NCI-H526 (cell line): Measurements from ENCODE around the gene ITGB3BP.
"Not testable (repeated sequence)": the region's sequence is repeated elsewhere in the genome, so short reads cannot be mapped to it uniquely, and the experiment has no call there.

Experiments used
- DNase-seq, 2 experiments: peaks; one replicate each; lab custom pipeline; 2025; lab: John Stamatoyannopoulos, UW

Gene ITGB3BP

GRCh38 chr1:63522891-63523728 is at the start of gene ITGB3BP, which contains the start of gene EFCAB7:
ITGB3BP (minus strand) TSS chr1:63523225; CDS start chr1:63523133, 92 bp downstream.
EFCAB7 (plus strand) TSS chr1:63523525; CDS start chr1:63525573, 2,048 bp downstream.
- peak; percentile 97 to 98 for DNase-seq

- not testable (repeated sequence) for DNase-seq
Measured at GRCh38 chr1:63572686-63573085, 49.7 kb upstream of the ITGB3BP start.

- DNase-seq = no peak
Measured at GRCh38 chr1:63569640-63570316, 46.8 kb upstream of the ITGB3BP start.

- no peak for DNase-seq
Measured at GRCh38 chr1:63569068-63569467, 46.0 kb upstream of the ITGB3BP start.

- no peak for DNase-seq
Measured at GRCh38 chr1:63563745-63564144, 40.7 kb upstream of the ITGB3BP start.

GRCh38 chr1:63559357-63559756 is 36.3 kb upstream of the ITGB3BP start:
- DNase-seq = no peak

GRCh38 chr1:63557365-63557987 is 34.5 kb upstream of the ITGB3BP start:
- DNase-seq = peak in 1 of 2 experiments; percentile 24

- no peak for DNase-seq
Measured at GRCh38 chr1:63555480-63555879, 32.5 kb upstream of the ITGB3BP start.

GRCh38 chr1:63548877-63549276 is 25.9 kb upstream of the ITGB3BP start:
- no peak for DNase-seq

GRCh38 chr1:63548303-63548702 is 25.3 kb upstream of the ITGB3BP start:
- DNase-seq = no peak

GRCh38 chr1:63547621-63548294 is 24.7 kb upstream of the ITGB3BP start:
- DNase-seq = no peak

- no peak for DNase-seq
Measured at GRCh38 chr1:63545780-63546179, 22.8 kb upstream of the ITGB3BP start.

GRCh38 chr1:63537940-63538339 is 14.9 kb upstream of the ITGB3BP start:
- peak in 1 of 2 experiments; percentile 18 for DNase-seq

- no peak for DNase-seq
Measured at GRCh38 chr1:63537006-63537405, 14.0 kb upstream of the ITGB3BP start.

GRCh38 chr1:63534406-63534805 is 11.4 kb upstream of the ITGB3BP start:
- peak; percentile 8 to 9 for DNase-seq

- no peak for DNase-seq
Measured at GRCh38 chr1:63533931-63534330, 10.9 kb upstream of the ITGB3BP start.

- peak in 1 of 2 experiments; percentile 21 for DNase-seq
Measured at GRCh38 chr1:63532727-63533126, 9.7 kb upstream of the ITGB3BP start.

GRCh38 chr1:63524201-63524600 is 1.2 kb upstream of the ITGB3BP start:
- DNase-seq = peak in 1 of 2 experiments; percentile 10

- DNase-seq = no peak
Measured at GRCh38 chr1:63523738-63524137, 713 bp upstream of the ITGB3BP start.

GRCh38 chr1:63516629-63517028 is 6.4 kb downstream of the ITGB3BP start:
- no peak for DNase-seq

GRCh38 chr1:63512584-63512983 is 10.4 kb downstream of the ITGB3BP start:
- DNase-seq = no peak

GRCh38 chr1:63509718-63510117 is 13.3 kb downstream of the ITGB3BP start:
- no peak for DNase-seq
